Activated effector memory CD4-positive, alpha-beta T cell treated with anti-CD3 and anti-CD28 coated beads, Interleukin-2, amount 50 U/mL, for 16 hours (primary cell): ENCODE results near the gene TRIM62.

Experiments
- DNase-seq: peaks from one replicate; pipeline ENCODE4 v3.0.0-alpha.2; 2020

The TRIM62 gene

DNA sequence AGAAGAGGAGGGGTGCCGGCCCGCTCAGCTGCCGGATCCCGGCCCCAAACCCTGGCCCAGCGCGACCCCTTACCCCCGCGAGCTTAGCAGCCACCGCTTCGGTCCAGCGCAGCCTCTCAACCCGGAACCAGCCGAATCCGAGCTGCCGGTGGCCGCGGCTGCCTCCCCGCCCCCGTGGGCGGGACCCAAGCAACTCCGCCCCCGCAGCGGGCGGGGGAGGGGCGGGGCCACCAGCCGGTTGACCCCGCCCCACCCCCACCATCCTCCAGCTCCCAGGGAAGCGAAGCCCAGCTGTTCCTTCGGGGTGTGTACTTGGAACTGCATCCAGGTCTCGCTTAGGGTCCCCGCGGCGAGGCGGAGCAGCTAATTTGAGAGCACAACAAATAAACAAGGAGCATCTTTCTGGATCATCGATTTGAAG is at the start of gene TRIM62:
Gene TRIM62 (minus strand): TSS at position 123 of the 421 bp plus-strand sequence. CDS start 611 bp downstream, outside the sequence.
- DNase-seq: peak; percentile 92

DNA sequence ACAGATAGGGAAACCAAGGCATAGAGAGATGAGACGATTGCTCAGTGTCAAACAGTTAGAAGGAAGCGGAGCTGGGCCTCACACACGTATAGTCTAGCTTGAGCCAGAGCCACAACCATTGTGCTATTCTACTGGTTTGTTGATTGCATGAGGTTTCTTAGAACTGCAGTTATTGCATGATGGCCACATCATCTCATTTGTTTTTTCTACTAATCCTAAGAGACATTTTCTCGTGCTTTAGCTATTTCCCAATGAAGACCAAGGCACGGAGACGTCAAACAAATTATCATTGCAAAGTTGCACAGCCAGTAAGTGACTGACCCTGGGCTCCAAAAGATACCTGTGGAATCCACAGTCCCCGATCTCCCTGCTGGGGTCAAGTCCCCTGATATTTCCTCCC is 49.3 kb upstream of the TRIM62 start:
- no peak for DNase-seq

DNA sequence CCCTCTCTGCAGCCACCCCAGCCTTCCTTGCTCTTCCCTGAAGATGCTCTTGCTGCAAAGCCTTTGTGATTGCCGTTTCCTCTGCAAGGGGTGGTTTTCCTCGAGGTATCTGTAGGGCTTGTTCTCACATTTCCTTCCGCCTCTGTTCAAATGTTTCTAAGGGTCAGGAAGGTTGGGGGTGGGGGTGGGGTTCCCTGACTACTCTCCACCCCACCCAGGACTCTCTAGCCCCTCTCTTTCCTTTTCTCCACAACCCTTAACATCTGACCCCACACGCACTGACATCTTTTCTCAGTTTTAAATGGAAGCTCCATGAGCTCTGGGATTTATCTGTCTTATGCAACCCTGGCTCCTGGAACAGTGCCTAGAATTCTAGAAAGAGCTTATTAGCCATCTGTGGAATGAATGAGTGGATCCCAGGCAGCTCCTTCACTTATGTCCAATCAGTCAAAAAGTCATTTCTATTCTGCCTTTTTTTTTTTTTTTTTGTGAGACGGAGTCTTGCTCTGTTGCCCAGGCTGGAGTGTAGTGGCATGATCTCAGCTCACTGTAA is 47.2 kb upstream of the TRIM62 start:
- no peak for DNase-seq

DNA sequence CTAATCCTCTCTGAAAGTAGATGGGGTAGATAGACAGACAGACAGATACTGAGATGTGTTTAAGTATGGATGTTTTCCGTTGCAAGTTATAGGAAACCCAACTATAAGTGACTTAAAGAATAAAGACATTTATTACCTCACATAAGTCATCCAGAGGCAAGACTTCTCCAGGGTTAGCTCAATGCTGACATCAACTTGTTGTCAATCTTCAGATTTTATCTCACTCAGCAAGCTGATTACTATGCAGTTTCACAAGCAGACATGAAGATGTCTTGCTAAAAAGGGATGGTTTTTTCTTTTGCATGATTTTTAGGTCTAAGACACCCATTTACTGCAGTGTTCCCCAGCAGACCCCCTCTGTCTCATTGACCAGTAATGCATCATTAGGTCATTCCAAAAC is 43.7 kb upstream of the TRIM62 start:
- DNase-seq: no peak

DNA sequence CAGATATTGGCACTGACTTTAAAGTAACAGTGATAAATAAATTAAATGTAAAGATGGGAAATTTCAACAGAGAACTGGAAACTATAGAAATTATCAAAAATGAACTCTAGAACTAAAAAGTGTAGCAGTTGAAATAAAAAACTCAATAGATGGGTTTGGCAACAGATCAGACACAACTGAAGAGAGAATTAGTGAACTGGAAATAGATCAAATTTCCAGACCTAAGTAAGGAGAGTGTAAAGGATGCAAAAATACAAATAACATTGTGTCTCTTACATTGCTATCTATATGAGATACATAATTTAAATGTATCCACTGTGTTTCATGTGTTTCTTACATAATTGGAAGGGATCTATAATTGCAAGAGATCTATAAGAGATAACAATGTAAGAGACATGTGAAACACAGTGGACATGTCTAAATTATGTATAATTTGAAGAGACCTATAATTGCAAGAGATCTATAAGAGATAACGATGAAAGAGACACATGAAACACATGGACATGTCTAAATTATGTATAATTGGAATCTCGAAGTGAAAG is 42.4 kb upstream of the TRIM62 start:
- no peak for DNase-seq

DNA sequence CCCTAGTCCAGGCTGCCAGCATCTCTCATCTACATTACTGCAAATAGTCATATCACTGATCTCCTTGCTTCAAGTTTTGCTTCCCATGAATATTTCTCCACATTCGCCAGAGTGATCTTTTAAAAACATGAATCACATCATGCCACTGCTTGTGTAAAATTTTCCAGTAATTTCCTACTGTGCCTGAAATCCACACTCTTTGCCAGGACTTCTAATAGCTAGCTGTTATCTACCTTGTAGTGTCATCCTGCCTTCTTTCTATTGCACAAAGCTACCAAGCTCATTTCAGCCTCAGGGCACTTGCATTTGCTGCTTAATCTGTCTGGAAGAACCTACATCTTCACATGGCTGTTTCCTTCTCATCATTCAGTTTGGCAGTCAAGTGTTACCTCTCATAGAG is 40.5 kb upstream of the TRIM62 start:
- DNase-seq: no peak

DNA sequence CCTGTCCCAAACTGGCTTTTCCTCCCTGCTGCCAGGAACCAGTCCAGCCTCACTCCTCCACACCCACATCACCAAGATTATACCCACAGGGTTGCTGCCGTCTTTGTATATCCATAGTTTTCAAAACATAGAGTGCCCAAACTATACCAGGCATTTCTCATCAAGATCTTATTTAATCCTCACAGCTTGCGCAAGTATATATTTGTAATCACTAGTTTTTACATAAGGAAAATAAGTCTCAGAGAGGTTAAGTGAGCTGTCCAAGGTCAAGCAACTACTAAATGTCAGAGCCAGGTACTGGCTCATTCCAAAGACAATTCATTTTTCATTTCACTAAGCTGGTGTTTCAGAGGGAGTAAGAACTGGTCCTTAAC is 39.5 kb upstream of the TRIM62 start:
- DNase-seq: no peak

DNA sequence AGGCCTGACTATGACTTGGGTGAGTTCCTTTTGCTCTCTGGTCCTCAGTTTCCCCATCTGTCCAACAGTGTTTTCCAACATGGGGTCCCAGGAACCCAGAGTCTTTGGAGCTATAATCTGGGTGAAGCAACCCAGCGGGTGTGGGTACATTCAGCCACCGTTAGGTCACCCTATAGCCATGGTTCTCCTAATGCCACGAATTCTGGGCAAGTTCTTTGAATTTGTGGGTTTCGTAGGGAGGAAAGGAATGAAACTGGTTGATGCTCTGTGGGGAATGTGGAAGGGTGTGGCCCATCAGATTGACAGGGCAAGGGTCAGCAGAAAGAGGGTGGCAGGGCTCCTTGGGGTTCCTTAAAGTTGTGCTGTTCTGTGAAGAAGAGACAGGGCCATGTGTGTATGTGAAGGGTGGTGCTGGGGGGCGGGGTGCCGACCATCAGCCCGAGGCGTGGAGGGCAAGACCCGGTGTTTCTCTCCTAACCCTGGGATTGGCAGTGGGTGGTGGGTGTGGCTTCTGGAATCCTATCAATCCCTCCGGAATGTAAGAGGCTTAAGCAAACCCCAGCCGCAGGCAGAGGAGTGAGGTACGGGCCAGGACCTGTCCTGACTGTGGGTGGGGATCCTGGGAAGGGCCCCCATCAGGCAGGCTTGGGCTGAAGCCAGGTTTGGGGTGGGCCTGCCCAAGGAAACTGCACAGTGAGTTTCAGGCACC is 39.0 kb upstream of the TRIM62 start:
- no peak for DNase-seq

DNA sequence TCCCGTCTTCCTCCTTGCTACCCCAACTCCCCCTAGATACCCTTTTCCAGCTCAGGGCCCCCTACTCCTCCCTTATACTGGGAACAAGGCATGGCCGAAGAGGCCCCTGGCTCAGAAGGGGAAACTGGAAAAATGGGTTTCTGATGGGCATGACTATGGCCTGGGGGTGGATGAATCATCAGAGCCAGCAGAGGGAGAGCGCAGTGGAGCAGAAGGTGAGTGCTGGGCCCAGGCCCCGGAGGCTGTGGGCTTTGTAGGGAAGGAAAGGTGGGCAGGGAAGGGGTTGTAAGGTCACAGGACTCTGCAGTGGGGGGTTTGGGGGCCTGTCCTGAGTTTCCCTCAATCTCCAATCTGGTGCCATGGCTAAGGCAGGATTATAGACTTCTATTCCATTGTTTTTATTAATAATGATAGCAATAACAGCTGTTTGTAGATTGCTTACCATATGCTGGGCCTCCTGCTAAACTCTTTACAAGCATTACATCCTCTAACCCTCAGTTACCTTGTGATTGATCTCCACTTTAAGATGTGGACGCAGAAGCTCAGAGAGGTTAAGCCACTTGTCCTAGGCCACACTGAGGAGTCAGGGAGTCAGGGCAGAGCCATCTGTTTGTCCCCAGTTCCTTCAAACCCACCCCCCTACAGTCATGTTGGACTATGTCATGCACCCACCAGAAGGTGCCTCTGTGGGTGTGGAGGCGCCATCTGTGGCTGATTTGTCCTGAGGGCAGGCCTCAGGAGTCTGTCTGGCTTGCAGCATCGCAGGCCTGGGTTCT is 38.2 kb upstream of the TRIM62 start:
- no peak for DNase-seq

DNA sequence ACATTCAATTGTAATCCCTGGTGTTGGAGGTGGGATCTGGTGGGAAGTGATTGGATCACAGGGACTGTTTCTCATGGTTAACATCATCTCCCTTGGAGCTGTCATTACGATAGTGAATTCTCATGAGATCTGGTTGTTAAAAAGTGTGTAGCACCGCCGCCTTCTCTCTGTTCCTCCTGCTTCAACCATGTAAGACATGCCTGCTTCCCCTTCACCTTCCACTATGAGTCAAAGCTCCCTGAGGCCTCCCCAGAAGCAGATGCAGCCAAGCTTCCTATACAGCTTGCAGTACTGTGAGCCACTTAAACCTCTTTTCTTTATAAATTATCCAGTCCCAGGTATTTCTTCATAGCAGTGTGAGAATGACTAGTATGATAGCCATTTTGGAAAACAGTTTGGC is 30.1 kb upstream of the TRIM62 start:
- no peak for DNase-seq

DNA sequence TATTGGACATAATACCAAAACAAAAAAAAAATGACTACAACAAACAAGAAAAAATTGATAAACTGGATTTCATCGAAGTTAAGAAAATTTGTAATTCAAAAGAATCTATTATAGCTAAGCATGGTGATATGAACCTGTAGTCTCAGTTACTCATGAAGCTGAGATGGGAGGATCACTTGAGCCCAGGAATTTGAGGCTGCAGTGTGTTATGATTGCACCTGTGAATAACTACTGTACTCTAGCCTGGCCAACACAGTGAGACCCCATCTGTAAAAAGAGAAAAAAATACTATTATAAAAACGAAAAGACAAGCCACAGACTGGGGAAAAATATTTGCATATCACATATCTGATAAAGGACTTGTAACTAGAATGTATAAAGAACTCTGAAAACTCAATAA is 24.5 kb upstream of the TRIM62 start:
- no peak for DNase-seq

DNA sequence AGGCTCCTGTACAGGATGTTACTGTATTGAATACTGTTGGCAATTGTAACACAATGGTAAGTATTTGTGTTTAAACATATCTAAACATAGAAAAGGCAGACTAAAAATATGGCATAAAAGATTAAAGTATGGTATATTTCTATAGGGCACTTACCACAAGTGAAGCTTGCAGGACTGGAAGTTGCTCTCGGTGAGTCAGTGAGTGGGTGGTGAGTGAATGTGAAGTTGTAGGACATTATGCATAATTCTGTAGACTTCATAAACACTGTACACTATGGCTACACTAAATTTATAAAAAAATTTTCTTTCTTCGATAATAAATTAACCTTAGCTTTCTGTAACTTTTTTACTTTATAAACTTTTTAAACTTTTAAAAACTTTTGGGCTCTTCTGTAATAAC is 13.7 kb upstream of the TRIM62 start:
- DNase-seq: no peak

DNA sequence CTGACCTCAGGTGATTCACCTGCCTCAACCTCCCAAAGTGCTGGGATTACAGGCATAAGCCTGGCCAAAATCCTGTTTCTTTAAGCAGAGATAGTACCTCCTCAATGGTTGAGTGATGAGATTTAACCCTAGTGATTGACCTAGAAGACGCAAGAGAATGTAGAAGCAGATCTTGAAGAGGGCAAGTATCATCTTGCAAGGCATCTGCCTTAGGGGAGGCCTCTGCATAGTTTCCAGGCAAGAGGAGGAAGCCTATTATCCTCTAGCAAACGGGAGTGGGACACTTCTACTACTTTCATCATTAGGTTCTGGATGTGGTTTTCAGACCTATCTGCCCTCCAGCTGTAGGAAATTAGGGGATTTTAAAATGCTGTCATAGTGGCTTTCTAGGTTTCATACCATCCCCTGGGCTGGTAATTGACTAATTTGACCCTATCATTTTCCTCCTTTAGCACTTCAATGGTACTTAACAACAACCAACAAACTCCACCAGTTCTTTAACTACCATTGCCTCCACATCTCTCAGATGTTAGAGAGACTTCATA is 10.0 kb upstream of the TRIM62 start:
- DNase-seq: no peak

DNA sequence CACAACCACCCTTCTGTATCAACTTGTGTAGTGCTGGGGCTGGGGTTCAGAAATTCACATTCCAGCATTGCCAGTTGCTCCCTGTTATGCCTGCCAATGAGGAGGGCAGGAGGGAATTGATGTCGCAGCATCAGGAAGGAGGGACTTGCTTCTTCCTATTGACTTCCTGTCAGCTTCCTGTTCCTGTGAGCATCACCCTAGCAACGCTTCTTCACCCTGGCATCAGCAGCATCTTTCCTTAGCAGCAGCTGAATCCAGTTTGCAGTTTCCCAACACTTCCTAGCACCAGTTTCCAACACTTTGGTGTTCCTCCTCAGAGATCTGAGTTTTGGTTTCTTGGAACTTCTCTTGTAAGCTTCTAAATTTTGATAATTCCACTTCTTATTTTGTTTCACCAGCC is 8.9 kb upstream of the TRIM62 start:
- no peak for DNase-seq

DNA sequence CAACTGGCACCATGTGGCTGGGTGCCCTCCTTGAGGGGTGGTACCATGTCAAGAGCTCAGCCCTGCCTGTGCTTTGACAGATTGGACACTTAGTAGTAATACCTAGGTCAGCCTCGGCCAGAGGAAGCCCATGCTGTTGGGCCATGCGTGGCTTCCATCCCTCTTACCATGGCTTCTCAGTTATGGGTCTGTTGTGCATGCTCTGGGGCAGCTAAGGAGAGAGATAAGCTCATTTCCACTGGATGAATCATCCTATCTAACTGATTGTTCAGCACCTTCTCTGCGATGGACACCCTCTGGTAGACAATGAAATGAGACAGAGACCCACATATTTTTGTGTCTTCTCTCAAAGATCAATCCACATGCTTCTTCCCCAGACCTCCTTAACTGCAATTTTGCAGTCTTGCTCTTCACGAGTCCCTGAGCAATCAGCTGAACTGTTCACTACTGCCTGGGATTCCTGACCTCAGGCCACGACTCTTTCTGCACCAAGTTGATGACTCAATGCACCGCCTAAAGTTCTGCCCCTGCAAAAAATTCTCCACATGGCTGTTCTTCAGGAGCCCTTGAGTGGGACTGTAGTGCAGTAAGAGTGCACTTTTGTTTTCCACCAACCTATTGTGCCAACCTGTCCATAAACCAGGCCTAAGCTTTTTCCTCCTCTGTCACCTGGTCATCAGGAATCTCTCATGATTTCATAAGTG is 6.9 kb upstream of the TRIM62 start:
- no peak for DNase-seq

DNA sequence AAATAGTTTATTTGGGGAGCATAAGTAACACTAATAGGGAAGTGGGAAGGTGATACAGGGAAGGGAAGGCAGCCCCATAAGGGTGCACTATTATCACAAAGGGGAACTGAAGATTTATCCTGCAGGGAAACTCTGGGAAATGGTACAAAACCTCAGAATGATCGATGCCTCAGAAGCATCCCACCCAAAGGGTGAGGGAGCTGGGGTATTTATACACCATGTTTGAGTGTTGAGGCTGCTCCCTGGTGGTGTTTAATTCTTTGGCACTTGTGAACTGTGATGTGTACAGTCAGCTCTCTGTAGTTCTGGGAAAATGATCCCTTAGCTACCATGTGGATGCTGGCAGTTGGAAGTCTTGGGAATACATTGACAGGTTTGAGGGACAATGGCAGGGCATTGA is 5.1 kb upstream of the TRIM62 start:
- DNase-seq: no peak

DNA sequence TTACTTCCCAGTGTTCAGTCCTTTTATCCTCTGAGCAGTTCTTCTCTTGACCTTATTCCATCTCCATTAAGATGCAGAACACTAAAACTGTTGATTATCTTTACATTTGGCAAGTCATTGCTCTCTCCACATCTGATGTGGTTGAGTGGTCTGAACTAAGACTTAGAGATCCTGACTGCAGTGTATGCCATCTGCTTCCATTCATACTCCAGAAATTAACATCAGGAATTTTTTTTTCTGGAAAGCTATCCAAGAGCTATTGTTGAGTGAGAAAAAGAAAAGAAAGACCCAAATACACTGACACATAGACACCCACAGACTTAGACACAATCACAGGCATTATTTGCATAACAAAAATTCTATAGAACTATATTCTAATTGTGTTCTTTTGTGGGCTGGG is 3.7 kb upstream of the TRIM62 start:
- no peak for DNase-seq

DNA sequence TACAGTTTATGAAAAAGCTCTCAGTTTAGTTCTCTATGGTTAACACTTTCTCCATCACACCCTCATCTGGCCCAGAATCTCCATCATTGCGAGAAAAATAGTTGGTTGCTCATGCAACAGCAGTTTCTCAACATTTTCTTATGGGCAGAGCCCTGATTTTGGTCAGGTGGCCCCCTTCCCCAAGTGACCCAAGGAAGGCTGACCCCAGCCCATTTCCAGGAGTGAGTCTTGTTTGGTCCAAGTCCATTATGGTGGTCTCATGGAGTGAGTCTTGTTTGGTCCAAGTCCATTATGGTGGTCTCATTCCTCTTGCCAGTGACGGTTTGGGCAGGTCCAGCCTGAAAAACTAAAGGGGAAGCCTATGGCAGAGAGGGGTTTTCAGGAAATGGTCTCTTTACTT is 1.5 kb upstream of the TRIM62 start:
- DNase-seq: no peak

DNA sequence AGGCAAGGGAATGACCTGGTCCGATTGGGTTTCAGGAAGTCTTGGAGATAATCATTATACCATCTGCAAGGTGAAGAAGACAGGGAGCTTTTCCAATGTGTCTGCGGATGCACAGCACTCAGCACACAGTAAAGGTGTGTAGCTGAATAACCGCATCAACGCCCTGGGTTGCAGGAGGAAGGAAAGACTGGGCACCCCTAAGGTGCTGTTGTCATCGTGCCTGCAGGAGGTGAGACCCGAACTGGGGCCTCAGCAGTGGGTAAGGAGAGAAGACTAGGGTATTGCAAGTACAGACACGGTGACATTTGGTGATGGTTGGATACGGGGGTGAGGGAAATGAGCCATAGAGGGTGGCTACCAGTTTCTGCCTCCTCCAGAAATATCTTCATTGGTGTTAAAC is 1.1 kb upstream of the TRIM62 start:
- no peak for DNase-seq

DNA sequence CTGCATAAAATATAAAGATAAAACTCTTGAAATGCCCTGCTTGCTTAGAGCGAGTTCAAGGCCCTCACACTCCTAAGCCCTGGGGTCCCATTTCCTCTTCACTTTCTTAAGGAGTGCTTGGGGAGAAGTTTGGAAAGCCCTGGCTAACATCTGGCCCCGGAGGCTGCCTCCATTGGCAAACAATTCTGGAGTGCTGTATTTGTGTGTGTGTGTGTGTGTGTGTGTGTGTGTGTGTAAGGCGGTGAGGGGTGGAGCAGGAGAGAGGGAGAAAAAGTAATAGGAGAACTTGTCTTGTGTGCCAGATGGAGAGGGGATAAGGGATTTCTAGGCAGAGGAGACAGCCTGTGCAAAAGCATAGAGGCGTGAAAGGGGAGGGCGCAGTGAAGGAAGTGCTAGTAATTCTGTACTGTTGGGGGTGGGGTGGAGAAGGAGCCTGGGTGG is 578 bp upstream of the TRIM62 start:
- DNase-seq: no peak

DNA sequence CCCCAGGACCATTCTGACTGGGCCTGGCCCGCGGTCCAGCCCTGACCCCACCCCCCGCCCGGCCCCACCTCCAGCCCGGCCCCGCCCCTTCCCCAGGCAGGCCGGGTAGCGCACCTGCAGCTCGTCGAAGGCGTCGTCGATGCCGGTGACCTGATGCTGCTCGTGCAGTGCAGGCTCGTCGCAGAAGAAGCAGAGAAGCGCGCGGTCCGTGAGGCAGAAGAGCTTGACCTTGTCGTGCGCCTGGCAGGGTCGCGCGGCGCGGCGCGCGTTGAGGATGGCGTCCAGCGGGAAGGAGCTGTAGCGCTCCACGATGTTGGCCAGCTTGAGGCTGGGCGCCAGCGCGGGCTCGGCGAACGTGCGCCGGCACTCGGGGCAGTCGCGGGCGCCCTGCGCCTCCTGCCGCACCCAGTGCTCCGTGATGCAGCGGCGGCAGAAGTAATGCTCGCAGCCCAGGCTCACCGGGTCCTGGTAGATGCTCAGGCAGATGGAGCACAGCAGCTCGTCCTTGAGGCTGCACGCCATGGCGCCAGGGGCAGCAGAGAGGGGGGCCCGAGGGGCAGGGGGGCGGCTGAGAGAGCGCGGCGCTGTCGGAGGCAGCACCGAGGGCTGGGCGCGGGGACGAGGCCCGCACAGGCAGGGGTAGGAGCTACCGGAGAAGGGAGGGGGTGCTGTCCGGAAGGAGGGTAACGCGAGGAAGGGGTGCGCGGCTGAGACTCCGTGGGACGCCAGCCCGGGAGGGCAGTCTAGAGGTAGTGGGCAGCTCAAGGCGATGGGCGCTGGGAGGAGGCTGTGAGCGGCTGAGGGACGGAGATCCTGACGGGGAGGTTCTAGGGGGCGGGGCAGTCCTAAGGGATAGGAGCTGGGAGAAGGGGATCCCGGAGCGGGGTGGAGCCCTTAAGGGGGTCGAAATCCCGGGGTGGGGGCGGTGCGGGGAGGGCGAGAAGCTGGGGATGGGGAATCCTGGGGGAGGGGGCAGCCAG is 642 bp downstream of the TRIM62 start:
- peak; percentile 72 for DNase-seq
